Forelimb muscle (tissue), 1 donor: ENCODE data around the gene SLC38A10. TPM values are rescaled to one million over a fixed set of nuclear protein-coding genes. Genes with fewer than 3 reads are reported as not detected.

ENCODE experiments used
- DNase-seq: peaks from one replicate; pipeline ENCODE4 v3.0.0-alpha.2; 2013; ENCODE audit warnings: low read depth
- polyA plus RNA-seq: library from polyadenylated mRNA; unstranded; fragments of 120-200 nt; gene quantifications from one replicate; pipeline ENCODE4 v1.2.1, GENCODE V29; 2013; ENCODE audit not compliant: insufficient read length

SLC38A10 gene
- 52.9 TPM for polyA plus RNA-seq

GRCh38 chr17:81295031-81295675, at the start of gene SLC38A10:
Gene SLC38A10, minus strand, starts transcription at chr17:81295307. Its CDS starts 386 bp downstream, at chr17:81294921.
- DNase-seq, result peak; percentile 50

- no peak for DNase-seq
Measured at GRCh38 chr17:81342269-81343070, 47.4 kb upstream of the SLC38A10 start.

GRCh38 chr17:81341516-81342268, 46.6 kb upstream of the SLC38A10 start:
- no peak for DNase-seq

- DNase-seq, result peak; percentile 70
Measured at GRCh38 chr17:81340607-81341515, 45.8 kb upstream of the SLC38A10 start.

GRCh38 chr17:81339534-81340296, 44.6 kb upstream of the SLC38A10 start:
- no peak for DNase-seq

- no peak for DNase-seq
Measured at GRCh38 chr17:81339191-81339533, 44.1 kb upstream of the SLC38A10 start.

- no peak for DNase-seq
Measured at GRCh38 chr17:81338274-81339190, 43.4 kb upstream of the SLC38A10 start.

- DNase-seq, result no peak
Measured at GRCh38 chr17:81337476-81337879, 42.4 kb upstream of the SLC38A10 start.

GRCh38 chr17:81336930-81337325, 41.8 kb upstream of the SLC38A10 start:
- no peak for DNase-seq

- DNase-seq, result no peak
Measured at GRCh38 chr17:81336296-81336929, 41.3 kb upstream of the SLC38A10 start.

GRCh38 chr17:81335773-81336157, 40.7 kb upstream of the SLC38A10 start:
- DNase-seq, result no peak

GRCh38 chr17:81334987-81335772, 40.1 kb upstream of the SLC38A10 start:
- no peak for DNase-seq

GRCh38 chr17:81334391-81334901, 39.3 kb upstream of the SLC38A10 start:
- DNase-seq, result no peak

GRCh38 chr17:81333616-81334368, 38.7 kb upstream of the SLC38A10 start:
- DNase-seq, result no peak

GRCh38 chr17:81332914-81333528, 37.9 kb upstream of the SLC38A10 start:
- no peak for DNase-seq

GRCh38 chr17:81332118-81332834, 37.2 kb upstream of the SLC38A10 start:
- no peak for DNase-seq
